ENCODE results near the gene OSTF1.

Gene OSTF1

GRCh38 chr9:75105019-75105540, 16.8 kb downstream of the OSTF1 start:
- no peak for DNase-seq (ENCODE audit: extremely low read depth, low read depth)
- no peak overlapping the region for H3K4me3 ChIP-seq (replicated peaks; ENCODE audit: low read depth, low read length)
- no peak for TF ChIP-seq CTCF (IDR thresholded peaks at IDR 0.05; ENCODE audit: low read depth, low read length, missing control alignments)

- no peak for TF ChIP-seq CTCF (IDR thresholded peaks at IDR 0.05; ENCODE audit: low read depth, low read length, missing control alignments)
- H3K4me3 ChIP-seq (replicated peaks; ENCODE audit: low read depth, low read length) = no peak overlapping the region
- no peak for DNase-seq (ENCODE audit: extremely low read depth, low read depth)
Observed at GRCh38 chr9:75105841-75106240, 17.5 kb downstream of the OSTF1 start.

- H3K4me3 ChIP-seq (replicated peaks; ENCODE audit: low read depth, low read length) = no peak overlapping the region
- no peak for DNase-seq (ENCODE audit: extremely low read depth, low read depth)
- no peak for TF ChIP-seq CTCF (IDR thresholded peaks at IDR 0.05; ENCODE audit: low read depth, low read length, missing control alignments)
Observed at GRCh38 chr9:75106857-75107256, 18.5 kb downstream of the OSTF1 start.

GRCh38 chr9:75108571-75108970, 20.3 kb downstream of the OSTF1 start:
- no peak for TF ChIP-seq CTCF (IDR thresholded peaks at IDR 0.05; ENCODE audit: low read depth, low read length, missing control alignments)
- H3K4me3 ChIP-seq (replicated peaks; ENCODE audit: low read depth, low read length) = no peak overlapping the region
- no peak for DNase-seq (ENCODE audit: extremely low read depth, low read depth)

GRCh38 chr9:75109210-75109839, 21.0 kb downstream of the OSTF1 start:
- DNase-seq (ENCODE audit: extremely low read depth, low read depth) = no peak
- H3K4me3 ChIP-seq (replicated peaks; ENCODE audit: low read depth, low read length) = no peak overlapping the region
- TF ChIP-seq CTCF (IDR thresholded peaks at IDR 0.05; ENCODE audit: low read depth, low read length, missing control alignments) = no peak

- no peak overlapping the region for H3K4me3 ChIP-seq (replicated peaks; ENCODE audit: low read depth, low read length)
- no peak for TF ChIP-seq CTCF (IDR thresholded peaks at IDR 0.05; ENCODE audit: low read depth, low read length, missing control alignments)
- no peak for DNase-seq (ENCODE audit: extremely low read depth, low read depth)
Observed at GRCh38 chr9:75111019-75111622, 22.8 kb downstream of the OSTF1 start.

Measured in HFF-Myc (cell line).